Kidney epithelial cell (primary cell): ENCODE data around the gene CLDND2. TPM values are rescaled to one million over a fixed set of nuclear protein-coding genes. Genes with fewer than 3 reads are reported as not detected.

ENCODE experiments used
- DNase-seq: peaks from one replicate; pipeline ENCODE4 v3.0.0-alpha.2; 2010; ENCODE audit warnings: low read depth
- H3K27me3 ChIP-seq: 2 replicates; pipeline ENCODE4 v1.6.0; 2011; ENCODE audit warnings: low read length; ENCODE audit not compliant: control insufficient read depth, insufficient read depth
- H3K36me3 ChIP-seq: 2 replicates; pipeline ENCODE4 v1.5.1; 2011; ENCODE audit warnings: low read length; ENCODE audit not compliant: control insufficient read depth, insufficient read depth
- H3K4me3 ChIP-seq: 2 replicates; pipeline ENCODE4 v1.5.1; 2011; ENCODE audit warnings: low read depth, mild to moderate bottlenecking, control low read depth, low read length
- total RNA-seq: library from RNA; depleted of rRNA; stranded (reverse); fragments of >200 nt; gene quantifications from 2 replicates; pipeline ENCODE4 v1.2.3, GENCODE V29; 2015
- TF ChIP-seq, protein P1 (sequence below): IDR thresholded peaks from 2 replicates; pipeline ENCODE4 v1.5.1; 2011; ENCODE audit warnings: mild to moderate bottlenecking, moderate library complexity, low read length, control low read depth, inconsistent platforms; ENCODE audit not compliant: insufficient read depth, poor library complexity, severe bottlenecking

CLDND2 gene
- total RNA-seq, 1 donor from 2014 or later = not detected

DNA sequence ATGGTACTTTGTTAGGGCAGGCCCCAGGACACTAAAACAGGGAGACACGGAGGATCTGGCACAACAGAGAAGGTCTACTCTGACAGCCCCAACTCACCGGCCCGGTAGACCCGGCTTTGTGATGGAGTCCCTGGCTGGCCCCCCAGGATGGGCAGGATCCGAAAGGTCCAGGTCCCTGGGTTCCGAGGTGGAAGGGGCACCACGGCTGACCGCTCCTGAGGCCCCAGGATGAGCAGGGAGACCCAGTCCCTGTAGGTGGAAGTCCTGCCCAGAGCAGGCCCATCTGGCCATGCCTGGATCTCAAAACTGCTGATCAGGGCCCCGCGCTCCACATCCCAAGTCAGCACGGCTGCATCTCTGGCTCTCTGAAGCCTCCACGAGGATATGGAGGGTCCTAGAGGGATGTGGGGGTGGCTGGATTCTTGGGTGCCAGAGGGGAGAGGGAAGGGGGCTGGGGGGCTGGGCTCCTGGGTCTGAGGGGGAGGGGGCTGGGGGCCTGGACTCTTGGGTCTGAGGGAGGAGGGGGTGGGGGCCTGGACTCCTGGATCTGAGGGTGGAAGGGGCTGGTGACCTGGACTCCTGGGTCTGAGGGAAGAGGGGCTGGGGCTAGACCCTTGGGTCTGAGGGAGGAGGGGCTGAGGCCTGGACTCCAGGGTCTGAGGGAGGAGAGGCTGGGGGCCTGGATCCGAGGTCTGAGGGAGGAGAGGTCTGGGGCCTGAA lies 31.5 kb downstream of the CLDND2 start:
- no peaks in the 10 kb centered on the region for H3K36me3 ChIP-seq
- TF ChIP-seq, protein P1, sequence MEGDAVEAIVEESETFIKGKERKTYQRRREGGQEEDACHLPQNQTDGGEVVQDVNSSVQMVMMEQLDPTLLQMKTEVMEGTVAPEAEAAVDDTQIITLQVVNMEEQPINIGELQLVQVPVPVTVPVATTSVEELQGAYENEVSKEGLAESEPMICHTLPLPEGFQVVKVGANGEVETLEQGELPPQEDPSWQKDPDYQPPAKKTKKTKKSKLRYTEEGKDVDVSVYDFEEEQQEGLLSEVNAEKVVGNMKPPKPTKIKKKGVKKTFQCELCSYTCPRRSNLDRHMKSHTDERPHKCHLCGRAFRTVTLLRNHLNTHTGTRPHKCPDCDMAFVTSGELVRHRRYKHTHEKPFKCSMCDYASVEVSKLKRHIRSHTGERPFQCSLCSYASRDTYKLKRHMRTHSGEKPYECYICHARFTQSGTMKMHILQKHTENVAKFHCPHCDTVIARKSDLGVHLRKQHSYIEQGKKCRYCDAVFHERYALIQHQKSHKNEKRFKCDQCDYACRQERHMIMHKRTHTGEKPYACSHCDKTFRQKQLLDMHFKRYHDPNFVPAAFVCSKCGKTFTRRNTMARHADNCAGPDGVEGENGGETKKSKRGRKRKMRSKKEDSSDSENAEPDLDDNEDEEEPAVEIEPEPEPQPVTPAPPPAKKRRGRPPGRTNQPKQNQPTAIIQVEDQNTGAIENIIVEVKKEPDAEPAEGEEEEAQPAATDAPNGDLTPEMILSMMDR = no peak
- H3K4me3 ChIP-seq = no peak overlapping the region
- H3K27me3 ChIP-seq = peaks cover 14% of the 10 kb centered on the region
- DNase-seq = no peak

DNA sequence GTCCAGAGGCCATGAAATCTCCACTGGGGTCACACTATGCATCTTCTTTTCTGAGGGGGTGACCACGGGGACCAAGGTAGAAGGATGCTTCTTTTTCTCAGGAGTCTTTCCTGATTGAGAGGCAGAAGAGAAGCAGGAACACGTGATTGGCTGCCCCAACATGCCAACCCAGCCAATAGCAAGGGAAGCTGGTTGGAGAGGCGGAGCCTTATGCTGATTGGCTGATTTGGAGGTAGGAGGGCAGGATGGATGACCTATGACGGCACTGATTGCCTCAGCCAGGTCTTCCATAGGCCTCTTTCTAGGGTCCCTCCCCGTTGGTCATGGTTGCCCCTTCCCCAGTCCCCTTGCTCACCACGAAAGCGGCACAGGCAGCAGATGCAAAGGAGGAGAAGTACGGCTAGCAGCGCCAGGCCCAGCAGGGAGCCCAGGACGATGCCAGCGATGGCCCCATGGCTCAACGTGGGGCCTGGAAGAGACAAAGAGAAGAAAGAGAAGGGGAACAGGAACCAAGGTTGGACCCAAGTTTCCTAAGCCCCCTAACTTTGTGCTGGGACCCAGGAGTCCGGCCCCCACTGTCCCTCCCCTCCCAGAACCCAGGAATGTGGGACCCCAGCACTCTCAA lies 34.9 kb downstream of the CLDND2 start:
- TF ChIP-seq, protein P1 = no peak
- Histone ChIP-seq H3K36me3 (no peaks in the 10 kb centered on the region), H3K4me3 (no peak overlapping the region), H3K27me3 (no peaks in the 10 kb centered on the region)
- no peak for DNase-seq

DNA sequence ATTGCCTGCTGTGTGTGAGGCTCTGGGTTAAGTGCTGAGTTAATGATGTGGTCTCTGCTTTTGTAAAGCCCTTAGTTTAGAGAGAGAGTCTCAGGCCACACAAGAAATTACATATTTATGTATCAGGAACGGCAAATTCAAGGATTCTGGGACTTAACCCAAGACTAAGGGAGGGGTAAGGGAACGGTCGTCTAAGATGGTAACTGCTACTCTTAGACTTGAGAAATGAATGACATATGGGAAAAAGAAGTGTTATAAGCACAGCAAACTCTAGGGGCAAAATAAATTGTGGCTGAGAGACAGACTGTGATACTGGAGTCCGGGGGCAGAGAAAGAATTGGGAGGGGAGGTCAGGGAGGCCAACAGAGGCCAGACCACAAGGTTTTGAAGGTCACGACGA lies 37.1 kb downstream of the CLDND2 start:
- TF ChIP-seq, protein P1 = no peak
- H3K4me3 ChIP-seq = no peak overlapping the region
- H3K27me3 ChIP-seq = peaks cover 15% of the 10 kb centered on the region
- no peaks in the 10 kb centered on the region for H3K36me3 ChIP-seq
- DNase-seq = no peak

DNA sequence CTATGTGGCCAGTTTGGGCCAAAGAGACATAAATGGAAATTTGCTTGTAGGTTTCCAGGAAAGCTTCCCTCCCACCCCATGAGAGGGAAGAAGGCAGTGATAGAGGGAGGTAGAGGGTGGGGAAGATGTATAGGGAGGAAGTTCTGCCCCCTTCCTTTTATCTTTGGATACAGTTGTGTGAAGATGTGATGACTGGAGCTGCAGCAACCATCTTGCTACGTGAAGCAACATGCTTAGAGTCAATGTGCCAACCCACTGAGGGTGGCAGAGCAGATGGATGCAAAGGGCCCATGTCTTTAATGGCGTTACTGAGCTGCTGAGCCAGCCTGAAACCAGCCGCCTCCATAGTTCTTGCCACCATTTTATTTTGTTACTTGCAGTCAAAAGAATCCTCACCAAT lies 37.6 kb downstream of the CLDND2 start:
- no peak overlapping the region for H3K4me3 ChIP-seq

DNA sequence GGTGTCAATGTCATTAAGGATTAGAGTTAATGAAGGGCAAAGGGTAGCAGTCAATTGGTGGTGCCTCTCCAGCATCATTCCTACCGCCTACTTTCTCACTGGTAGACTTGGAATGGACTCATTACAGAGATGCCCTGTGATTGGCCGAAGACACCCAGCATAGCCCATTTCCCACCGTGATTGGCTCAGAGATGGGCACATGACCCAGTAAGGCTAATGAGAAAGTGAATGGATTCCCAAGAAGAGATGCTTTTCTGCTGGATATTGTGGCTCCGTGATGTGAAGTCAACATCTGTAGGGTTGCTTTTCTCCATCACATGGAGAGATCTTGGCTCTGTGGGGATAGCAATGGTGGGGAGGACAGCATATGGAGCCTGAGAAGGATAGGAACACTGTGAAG lies 38.4 kb downstream of the CLDND2 start:
- no peak for DNase-seq
- H3K36me3 ChIP-seq = no peaks in the 10 kb centered on the region
- TF ChIP-seq, protein P1 = no peak
- no peak overlapping the region for H3K4me3 ChIP-seq
- H3K27me3 ChIP-seq = peaks cover 17% of the 10 kb centered on the region

More for the DNA sequence above, 37.6 kb downstream of the CLDND2 start:
- DNase-seq = no peak
- no peaks in the 10 kb centered on the region for H3K36me3 ChIP-seq
- peaks cover 17% of the 10 kb centered on the region for H3K27me3 ChIP-seq
- TF ChIP-seq, protein P1 = no peak

DNA sequence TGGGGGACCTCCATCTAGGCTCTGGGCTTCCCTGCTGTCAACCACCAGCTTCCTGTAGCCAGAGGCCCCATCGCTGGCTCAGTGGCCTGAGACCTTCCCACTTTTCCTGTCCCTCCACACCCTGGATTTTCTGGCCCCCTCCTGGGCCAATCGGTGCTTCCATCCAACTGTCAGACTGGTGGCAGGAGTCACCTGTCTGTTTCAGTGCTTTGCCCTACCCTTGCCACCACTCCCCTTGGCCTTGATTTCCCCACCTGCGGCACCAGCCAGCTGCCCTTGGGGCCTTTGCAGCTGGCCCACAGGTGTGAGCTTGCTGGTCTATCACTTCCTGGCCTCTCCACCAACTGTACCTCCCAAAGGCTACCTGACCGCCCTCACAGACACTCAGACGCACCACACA lies 39.4 kb downstream of the CLDND2 start:
- TF ChIP-seq, protein P1 = no peak
- no peak for DNase-seq
- peaks cover 17% of the 10 kb centered on the region for H3K27me3 ChIP-seq
- no peaks in the 10 kb centered on the region for H3K36me3 ChIP-seq
- no peak overlapping the region for H3K4me3 ChIP-seq
